A549 (cell line): Measurements from ENCODE around the gene FAM240B.

ENCODE experiments used
- CEBPB ChIP-seq, 2 experiments: fragments of >200 bp in 1 of 2; sonication (Bioruptor Twin) in 1 of 2; formaldehyde crosslinking in 1 of 2; IDR thresholded peaks; 2 replicates each; pipeline ENCODE4 v1.6.1; 2012 to 2016
- EP300 ChIP-seq, 2 experiments: fragments of >200 bp; sonication (Bioruptor Twin); formaldehyde crosslinking; IDR thresholded peaks; 2 replicates in 1 of 2; 3 replicates in 1 of 2; pipeline ENCODE4 v1.6.1; 2016 to 2017
- ESRRA ChIP-seq: fragments of 150-350 bp; IDR thresholded peaks from 2 replicates; pipeline ENCODE4 v1.6.1; 2014; ENCODE audit warnings: mild to moderate bottlenecking, low read length, borderline replicate concordance
- MYC ChIP-seq: IDR thresholded peaks from 2 replicates; pipeline ENCODE4 v1.6.1; 2012; ENCODE audit warnings: mild to moderate bottlenecking, inconsistent platforms, low read length, improper control_type of control experiment, borderline replicate concordance
- NPAS2 ChIP-seq: fragments of 250-450 bp; sonication (Bioruptor Pico); IDR thresholded peaks from 2 replicates; pipeline ENCODE4 v1.8.0; 2022; ENCODE audit warnings: mild to moderate bottlenecking, moderate library complexity, borderline replicate concordance
- POLR2A ChIP-seq: IDR thresholded peaks from 2 replicates; pipeline ENCODE4 v1.6.1; 2012; ENCODE audit warnings: mild to moderate bottlenecking, low read length
- RAD21 ChIP-seq, 2 experiments: fragments of >200 bp in 1 of 2; sonication (Bioruptor Twin) in 1 of 2; formaldehyde crosslinking in 1 of 2; IDR thresholded peaks in 1 of 2; conservative IDR thresholded peaks in 1 of 2; 2 replicates in 1 of 2; 3 replicates in 1 of 2; pipeline ENCODE4 v1.6.1; 2012 to 2018; ENCODE audit warnings: inconsistent platforms in 1 of 2
- SMC3 ChIP-seq: fragments of >200 bp; sonication (Bioruptor Twin); formaldehyde crosslinking; IDR thresholded peaks from 3 replicates; pipeline ENCODE4 v1.6.1; 2018; ENCODE audit warnings: inconsistent platforms
- TF ChIP-seq, protein P1 (sequence below): fragments of >200 bp; sonication (Bioruptor Twin); formaldehyde crosslinking; IDR thresholded peaks from 3 replicates; pipeline ENCODE4 v1.5.1; 2016
- TF ChIP-seq, protein P2 (sequence below): fragments of 250-450 bp; sonication (Bioruptor Pico); IDR thresholded peaks from 2 replicates; pipeline ENCODE4 v1.5.0; 2020; ENCODE audit warnings: low read depth, mild to moderate bottlenecking, moderate library complexity
- TF ChIP-seq, protein P3 (sequence below): IDR thresholded peaks from 2 replicates; pipeline ENCODE4 v1.6.1; 2012
- TF ChIP-seq, protein P4 (sequence below): fragments of 250-450 bp; sonication (Bioruptor Pico); IDR thresholded peaks from 2 replicates; pipeline ENCODE4 v1.5.0; 2021; ENCODE audit warnings: mild to moderate bottlenecking, moderate library complexity, borderline replicate concordance
- TF ChIP-seq, protein P5 (sequence below): fragments of >200 bp; sonication (Bioruptor Twin); formaldehyde crosslinking; IDR thresholded peaks from 2 replicates; pipeline ENCODE4 v1.6.1; 2016

GRCh38 chr9:38715684-38716083 lies 4.2 kb downstream of the FAM240B start:
- no peak for TF ChIP-seq CEBPB (IDR thresholded peaks at IDR 0.05)
- no peak for TF ChIP-seq SMC3
- TF ChIP-seq, protein P1, sequence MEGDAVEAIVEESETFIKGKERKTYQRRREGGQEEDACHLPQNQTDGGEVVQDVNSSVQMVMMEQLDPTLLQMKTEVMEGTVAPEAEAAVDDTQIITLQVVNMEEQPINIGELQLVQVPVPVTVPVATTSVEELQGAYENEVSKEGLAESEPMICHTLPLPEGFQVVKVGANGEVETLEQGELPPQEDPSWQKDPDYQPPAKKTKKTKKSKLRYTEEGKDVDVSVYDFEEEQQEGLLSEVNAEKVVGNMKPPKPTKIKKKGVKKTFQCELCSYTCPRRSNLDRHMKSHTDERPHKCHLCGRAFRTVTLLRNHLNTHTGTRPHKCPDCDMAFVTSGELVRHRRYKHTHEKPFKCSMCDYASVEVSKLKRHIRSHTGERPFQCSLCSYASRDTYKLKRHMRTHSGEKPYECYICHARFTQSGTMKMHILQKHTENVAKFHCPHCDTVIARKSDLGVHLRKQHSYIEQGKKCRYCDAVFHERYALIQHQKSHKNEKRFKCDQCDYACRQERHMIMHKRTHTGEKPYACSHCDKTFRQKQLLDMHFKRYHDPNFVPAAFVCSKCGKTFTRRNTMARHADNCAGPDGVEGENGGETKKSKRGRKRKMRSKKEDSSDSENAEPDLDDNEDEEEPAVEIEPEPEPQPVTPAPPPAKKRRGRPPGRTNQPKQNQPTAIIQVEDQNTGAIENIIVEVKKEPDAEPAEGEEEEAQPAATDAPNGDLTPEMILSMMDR: no peak
- TF ChIP-seq, protein P2, sequence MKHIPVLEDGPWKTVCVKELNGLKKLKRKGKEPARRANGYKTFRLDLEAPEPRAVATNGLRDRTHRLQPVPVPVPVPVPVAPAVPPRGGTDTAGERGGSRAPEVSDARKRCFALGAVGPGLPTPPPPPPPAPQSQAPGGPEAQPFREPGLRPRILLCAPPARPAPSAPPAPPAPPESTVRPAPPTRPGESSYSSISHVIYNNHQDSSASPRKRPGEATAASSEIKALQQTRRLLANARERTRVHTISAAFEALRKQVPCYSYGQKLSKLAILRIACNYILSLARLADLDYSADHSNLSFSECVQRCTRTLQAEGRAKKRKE: no peak
- no peak for TF ChIP-seq ESRRA
- no peak for TF ChIP-seq EP300 (IDR thresholded peaks at IDR 0.05)
- no peak for TF ChIP-seq MYC
- TF ChIP-seq, protein P3, sequence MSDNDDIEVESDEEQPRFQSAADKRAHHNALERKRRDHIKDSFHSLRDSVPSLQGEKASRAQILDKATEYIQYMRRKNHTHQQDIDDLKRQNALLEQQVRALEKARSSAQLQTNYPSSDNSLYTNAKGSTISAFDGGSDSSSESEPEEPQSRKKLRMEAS: no peak
- TF ChIP-seq, protein P4, sequence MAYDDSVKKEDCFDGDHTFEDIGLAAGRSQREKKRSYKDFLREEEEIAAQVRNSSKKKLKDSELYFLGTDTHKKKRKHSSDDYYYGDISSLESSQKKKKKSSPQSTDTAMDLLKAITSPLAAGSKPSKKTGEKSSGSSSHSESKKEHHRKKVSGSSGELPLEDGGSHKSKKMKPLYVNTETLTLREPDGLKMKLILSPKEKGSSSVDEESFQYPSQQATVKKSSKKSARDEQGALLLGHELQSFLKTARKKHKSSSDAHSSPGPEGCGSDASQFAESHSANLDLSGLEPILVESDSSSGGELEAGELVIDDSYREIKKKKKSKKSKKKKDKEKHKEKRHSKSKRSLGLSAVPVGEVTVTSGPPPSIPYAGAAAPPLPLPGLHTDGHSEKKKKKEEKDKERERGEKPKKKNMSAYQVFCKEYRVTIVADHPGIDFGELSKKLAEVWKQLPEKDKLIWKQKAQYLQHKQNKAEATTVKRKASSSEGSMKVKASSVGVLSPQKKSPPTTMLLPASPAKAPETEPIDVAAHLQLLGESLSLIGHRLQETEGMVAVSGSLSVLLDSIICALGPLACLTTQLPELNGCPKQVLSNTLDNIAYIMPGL (CRISPR knock-in tag): no peak
- no peak for TF ChIP-seq NPAS2
- no peak for TF ChIP-seq POLR2A
- TF ChIP-seq, protein P5, sequence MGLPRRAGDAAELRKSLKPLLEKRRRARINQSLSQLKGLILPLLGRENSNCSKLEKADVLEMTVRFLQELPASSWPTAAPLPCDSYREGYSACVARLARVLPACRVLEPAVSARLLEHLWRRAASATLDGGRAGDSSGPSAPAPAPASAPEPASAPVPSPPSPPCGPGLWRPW: no peak
- no peak for TF ChIP-seq RAD21 (conservative IDR thresholded peaks at IDR 0.05 in 1 of 2, IDR thresholded peaks at IDR 0.05 in 1 of 2)
